ENCODE results near the gene BID.

Gene BID

DNA sequence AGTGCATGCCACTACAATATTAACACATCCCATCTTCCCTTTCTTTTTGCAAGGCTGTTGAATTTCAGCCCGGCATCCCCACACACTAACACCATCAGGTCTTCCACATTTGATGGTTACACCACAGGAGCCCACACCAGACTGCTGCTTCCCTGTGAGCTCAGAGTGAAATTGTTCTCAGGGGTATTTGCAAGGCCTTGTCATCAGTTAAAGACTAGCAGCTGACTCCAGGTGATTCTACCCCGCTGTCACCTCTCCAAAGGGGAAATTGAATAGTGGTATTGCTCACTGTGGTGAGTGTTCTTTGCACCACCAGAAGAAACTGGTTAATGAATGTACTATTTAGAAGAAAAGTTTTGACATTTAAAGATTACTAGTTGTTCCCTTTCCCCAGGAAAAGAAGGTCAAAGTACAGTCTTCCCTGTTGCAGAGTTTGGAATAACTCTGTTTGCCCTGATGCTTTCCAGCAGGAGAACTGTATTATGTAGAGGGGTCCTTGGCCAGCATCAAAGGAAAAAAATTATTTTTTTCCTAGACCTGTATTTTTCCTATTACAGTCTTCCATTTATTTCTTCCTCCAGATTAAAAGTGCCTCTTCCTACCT lies 41.9 kb downstream of the BID start:
- DNase-seq = no peak

DNA sequence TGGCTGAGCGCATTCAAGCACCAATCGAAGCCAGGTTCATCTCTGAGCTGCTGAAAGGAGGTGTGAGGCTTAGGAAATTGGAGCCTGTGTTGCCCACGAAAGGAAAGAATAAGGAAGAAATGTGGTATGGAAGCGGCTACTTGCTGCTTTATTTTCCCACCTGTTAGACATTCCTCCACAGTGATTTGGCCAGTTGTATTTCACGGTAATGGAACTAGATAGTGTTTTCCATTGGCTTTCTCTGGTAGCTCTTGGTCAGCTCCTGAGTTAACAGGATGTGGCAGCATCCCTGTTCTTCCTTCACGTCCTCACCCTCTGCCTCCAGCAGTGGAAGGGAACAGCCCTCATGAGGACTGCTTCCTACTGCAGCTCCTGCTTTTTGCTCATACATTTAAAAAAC lies 44.7 kb downstream of the BID start:
- no peak for DNase-seq

DNA sequence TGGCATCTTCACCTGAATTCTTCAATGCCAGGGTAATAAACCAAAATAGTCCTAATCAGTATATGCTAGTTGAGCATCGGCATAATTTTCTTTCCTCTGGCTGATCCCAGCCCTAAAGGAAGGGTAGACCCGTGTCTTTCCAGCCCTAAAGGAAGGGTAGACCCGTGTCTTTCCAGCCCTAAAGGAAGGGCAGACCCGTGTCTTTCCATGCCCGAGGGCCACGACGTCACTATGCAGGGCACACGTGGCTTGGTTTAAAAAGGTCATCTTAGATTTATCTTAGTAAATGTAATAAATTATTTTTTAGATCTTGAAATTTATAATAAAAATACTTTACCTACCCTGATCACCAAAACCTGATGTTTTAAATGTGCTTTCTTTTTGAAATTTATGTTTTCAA lies 45.5 kb downstream of the BID start:
- no peak for DNase-seq

DNA sequence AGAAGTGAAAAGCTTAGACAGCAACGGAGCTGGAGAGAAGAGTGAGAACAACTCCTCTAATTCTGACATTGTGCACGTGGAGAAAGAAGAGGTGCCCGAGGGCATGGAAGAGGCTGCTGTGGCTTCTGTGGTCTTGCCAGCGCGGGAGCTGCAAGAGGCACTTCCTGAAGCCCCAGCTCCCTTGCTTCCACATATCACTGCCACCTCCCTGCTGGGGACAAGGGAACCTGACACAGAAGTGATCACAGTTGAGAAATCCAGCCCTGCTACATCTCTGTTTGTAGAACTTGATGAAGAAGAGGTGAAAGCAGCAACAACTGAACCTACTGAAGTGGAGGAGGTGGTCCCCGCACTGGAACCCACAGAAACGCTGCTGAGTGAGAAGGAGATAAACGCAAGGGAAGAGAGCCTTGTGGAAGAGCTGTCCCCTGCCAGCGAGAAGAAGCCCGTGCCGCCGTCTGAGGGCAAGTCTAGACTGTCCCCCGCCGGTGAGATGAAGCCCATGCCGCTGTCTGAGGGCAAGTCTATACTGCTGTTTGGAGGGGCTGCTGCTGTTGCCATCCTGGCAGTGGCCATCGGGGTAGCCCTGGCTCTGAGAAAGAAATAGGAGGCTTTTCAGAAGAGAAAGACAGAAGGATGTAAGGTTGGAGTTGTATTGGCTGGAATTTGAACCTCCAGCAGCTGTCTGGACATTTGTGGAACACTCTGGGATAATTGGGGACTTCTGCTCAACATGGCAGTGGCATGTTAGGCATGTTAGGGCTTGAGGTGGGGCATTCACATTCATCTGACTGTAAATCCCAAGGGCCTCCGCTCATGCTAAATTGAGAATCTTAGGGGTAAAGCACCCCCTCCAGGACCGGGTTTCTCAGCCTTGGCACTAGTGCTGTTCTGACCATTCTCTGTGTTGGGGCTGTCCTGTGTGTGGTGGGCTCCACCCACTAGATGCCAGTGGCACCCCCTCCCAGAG lies 47.1 kb downstream of the BID start:
- no peak for DNase-seq

DNA sequence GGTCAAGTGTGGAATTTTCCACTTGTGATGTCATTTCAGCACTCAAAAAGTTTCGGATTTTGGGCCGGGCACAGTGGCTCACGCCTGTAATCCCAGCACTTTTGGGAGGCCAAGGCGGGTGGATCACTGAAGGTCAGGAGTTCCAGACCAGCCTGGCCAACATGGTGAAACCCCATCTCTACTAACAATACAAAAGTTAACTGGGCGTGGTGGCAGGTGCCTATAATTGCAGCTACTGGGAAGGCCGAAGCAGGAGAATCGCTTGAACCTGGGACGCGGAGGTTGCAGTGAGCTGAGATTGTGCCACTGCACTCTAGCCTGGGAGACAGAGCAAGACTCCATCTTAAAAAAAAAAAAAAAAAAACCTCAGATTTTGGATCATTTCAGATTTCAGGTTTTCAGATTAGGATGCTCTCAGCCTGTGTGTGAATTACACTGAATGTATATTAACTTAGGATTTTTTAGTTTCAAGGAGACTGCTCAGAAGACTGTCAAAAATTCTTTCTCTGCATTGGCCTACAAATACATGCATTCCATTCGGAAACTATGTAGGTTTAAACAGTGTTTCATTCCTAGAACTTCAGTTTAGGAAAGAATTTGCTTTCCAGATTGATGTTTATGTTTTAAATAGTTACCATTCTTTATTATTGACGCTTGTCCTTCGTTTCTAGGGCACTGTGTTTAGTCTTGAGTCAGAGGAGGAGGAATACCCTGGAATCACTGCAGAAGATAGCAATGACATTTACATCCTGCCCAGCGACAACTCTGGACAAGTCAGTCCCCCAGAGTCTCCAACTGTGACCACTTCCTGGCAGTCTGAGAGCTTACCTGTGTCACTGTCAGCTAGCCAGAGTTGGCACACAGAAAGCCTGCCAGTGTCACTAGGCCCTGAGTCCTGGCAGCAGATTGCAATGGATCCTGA lies 48.0 kb downstream of the BID start:
- peak in 1 of 2 experiments; percentile 42 for DNase-seq

DNA sequence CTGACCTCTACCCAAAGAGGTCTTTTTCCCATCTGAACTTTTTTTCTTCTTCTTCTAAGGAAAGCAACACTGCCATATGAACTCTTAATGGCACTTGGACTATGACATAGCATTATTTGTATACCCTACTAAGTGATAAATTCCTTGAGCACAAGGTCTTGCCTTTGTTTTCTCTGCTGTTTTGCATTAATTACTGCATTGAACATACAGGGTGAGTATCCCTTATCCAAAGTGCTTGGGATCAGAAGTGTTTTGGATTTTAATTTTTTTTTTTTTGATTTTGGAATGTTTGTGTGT lies 48.8 kb downstream of the BID start:
- DNase-seq = no peak

DNA sequence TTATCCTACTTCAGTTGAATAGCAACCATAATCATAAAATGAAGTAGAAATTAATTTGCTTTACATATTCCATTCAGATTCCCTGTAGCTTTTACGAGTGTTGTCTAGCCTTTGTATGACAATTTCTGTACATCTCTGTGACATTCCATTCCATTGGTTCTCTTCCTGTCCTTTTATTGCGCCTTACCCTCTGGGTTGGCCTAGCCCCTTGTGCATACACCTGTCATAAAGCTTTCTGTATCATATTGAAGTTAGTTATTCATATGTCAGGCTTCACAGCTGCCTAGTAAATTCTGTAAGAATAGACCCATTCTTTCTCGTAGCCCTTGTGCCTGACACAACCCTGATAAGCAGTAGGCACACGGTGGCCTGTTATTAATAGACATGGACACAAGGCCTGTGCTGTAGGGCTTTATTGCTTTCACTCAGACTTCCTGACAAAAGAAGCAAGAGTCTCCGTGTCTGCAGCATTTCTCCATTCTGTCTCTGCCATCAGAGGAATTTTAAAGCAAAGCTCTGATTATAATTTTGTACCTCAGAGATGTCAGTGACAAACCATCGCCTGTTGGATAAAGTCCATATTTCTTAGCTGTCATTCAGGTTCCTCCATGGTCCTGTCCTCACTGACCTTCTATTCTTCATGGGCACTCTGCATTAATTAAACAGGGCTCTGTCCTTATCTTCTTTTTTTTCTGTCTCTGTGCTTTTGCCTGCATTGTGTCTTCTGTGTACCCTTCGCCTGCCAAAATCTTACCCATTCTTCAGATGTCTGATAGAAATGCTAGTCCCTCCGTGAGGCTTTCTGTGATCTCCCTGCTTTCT lies 49.4 kb downstream of the BID start:
- DNase-seq = no peak

DNA sequence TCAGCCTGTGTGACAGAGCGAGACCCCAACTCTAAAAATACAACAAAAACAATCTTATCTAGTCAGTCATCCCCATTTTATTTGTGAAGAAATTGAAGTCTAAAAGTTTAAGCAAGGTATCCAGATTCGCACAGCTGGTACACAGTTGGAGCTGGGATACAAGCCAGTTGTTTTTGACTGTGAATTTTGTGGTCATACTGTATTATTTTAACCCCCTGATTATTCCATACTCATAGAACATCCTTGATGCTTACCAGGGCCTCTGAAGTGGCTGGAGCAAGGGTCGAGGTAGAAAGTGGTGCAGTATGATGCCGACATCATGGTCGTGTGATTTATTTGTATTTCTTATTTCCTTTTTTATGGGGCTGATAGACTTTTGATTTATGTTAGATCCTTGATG lies 50.0 kb downstream of the BID start:
- no peak for DNase-seq

DNA sequence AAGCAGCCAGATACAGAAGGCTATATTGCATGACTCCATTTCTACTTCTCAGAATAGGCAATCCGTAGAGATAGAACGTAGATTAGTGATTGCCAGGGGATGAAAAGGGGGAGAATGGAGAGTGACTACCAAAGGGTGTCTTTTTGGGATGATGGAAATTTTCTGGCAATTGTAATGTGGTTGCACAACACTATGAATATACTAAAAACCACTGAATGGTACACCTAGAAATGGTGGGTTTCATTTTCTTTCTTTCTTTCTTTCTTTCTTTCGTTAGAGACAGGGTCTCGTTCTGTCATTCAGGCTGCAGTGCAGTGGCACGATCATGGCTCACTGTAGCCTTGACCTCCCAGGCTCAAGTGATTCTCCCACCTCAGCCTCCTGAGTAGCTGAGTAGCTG lies 54.4 kb downstream of the BID start:
- DNase-seq = no peak

DNA sequence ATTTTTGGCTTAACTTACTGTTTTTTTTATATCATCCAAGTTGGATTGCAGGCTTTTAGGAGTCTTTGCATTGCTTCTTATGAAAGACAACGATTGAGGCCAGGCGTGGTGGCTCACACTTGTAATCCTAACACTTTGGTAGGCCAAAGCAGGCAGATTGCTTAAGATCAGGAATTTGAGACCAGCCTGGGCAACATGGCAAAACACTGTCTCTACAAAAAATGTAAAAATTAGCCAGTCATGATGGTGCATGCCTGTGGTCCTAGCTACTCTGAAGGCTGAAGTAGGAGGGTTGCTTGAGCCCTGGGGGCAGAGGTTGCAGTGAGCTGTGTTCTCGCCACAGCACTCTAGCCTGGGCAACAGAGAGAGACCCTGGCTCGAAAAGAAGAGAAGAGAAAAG lies 56.6 kb downstream of the BID start:
- DNase-seq = no peak

DNA sequence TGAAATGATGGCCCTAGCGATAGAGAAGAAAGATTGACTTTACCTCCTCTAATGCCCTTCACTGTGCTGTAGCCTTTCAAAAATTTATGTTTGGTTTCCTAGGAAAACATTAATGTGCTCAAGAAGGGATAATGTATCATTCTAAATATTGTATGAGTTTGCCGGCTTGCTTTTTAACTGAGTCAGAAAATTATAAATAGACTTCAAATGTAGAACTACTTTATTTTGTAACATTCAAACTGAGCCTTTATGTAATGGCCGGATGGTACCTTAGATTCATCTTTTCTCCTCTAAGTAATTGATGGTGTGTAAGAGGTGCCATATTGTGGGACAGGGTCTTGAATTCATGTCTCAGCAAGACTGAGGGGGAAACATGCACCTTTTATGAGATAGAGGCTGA lies 57.7 kb downstream of the BID start:
- no peak for DNase-seq

DNA sequence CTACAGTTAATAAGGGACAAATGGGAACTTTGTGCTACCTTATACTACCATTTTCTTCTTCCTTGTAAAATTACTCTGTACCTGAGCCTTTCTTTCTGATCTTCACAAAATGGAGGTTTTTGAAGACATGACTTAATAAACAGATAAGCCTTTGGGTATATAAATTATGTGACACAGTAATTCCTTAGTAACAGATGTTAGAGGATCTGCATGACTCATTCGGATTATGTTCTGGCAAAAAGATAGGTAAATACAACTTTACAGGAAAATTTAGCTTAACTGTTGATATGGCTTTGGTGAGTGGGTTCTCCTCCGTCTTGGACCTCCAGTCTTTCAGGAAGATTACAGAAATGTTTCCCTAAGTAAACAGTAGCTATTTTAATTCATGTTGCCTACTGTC lies 61.8 kb downstream of the BID start:
- no peak for DNase-seq

DNA sequence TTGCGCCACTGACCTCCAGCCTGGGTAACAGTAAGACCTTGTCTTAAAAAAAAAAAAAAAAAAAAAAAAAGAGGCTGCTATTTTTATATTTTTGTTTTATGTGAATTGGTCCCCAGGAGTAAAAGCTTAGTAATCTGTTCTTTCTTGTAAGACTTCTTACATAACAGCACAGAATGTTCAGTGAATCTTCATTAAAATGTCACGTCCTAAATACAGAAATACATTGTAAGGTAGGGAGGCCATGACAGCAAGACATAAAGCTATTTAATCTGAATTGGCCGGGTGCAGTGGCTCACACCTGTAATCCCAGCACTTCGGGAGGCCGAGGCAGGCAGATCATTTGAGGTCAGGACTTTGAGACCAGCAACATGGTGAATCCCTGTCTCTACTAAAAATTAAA lies 64.2 kb downstream of the BID start:
- no peak for DNase-seq

DNA sequence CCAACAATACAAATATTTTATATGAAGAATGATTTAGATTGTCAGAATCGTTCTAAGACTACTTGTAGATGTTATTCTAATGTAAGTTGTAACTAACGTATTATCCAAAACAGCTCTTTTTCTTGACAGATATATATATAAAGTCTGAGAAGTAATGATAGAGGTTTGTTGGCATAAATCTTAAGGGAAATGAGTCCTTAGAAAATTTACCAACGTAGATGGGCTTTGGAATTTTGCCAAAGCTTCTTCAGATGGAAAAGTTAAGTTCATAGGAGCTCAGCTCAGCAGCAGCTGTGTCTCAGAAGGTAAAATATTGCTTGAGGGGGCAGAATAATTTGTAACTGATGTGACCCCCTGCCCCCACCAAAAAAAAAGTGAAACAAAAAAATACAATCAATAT lies 66.7 kb downstream of the BID start:
- DNase-seq = no peak

DNA sequence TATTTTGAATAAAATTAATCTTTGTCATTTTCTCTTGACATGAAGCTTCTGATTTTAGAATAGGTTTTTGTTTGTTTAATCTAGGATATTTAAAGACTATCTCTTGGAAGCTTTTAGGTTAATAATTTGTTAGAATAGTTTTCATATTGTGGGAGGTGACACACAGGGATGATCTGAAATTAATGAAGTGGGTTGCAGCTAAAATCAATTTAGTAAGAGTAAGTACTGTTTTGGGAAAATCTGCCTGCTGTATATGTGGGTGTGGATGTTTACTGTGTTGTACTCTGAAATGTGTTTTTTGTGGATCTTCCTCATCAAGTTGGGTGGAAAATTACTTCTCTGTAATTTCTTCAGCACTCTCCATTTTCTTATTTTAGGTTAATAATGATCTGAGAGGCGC lies 67.3 kb downstream of the BID start:
- no peak for DNase-seq

DNA sequence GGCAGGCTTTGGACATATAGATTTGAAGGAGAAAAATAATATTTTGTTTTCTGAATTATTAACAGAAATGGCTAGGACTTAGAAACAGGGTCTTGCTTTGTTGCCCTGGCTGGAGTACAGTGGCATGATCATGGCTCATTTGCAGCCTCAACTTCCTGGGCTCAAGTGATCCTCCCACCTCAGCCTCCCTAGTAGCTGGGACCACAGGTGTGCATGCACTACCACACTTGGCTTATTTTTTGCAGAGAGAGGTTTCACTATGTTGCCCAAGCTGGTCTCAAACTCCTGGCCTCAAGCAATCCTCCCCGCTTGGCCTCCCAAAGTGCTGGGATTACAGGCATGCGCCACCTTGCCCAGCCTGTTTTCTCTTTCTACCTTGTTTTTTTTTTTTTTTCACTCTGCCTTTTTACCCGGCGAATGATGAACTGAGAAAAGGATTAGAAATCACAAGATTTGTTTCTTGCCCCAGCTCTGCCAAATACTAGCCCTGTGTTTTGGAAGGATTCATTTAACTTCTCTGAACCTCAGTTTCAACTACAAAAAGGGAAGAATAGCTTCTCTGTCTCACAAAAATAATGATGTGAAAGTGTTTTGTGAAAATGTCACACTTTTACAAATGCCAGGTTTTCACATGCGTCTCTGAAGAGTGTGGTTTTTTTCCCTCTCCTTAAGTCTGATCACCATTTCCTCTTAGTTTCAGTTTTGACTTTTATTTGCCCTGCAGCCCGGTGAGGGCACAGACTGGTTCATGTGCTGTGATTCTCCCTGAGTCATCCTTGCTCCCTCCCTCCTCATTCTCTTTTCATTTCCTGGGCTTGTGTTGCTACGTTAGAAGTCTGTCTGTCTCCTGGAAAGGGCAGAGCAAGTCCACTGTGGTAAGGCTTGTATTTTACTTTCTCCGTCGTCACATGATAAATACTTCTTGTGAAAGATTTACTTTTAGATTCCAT lies 68.0 kb downstream of the BID start:
- DNase-seq = no peak

DNA sequence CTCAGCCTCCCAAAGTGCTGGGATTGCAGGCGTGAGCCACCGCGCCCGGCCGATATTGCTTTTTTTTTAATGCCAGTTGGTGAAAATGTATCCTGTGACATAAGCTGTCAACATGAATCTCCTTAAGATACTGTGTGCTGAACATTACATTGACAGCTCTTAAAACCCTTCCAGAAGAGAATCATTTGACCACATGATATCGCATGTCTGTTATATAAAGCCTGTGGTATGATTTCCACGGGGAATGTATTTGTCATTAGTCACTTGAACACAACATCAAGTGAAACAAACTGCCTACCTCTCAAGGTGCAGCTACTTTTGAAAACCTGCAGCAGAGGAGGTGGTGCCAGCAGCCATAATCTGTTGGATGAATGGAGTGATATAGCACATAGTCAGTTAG lies 68.7 kb downstream of the BID start:
- DNase-seq = no peak

DNA sequence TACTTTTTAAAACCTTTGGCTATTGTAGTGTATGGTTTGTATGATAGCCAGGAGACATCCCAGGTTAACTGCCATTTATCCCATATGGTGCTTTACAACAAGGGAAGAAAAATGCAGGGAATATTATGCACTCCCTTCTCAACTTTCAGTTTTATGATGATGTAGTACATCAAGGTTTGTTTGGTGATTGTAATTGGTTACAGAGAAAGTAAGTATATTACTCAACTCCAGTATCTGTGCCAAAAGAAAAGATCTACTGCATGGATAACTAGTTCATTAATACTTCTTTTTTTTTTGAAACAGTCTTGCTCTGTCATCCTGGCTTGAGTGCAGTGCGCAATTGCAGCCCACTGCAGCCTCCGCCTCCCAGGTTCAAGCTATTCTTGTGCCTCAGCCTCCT lies 70.5 kb downstream of the BID start:
- no peak for DNase-seq

DNA sequence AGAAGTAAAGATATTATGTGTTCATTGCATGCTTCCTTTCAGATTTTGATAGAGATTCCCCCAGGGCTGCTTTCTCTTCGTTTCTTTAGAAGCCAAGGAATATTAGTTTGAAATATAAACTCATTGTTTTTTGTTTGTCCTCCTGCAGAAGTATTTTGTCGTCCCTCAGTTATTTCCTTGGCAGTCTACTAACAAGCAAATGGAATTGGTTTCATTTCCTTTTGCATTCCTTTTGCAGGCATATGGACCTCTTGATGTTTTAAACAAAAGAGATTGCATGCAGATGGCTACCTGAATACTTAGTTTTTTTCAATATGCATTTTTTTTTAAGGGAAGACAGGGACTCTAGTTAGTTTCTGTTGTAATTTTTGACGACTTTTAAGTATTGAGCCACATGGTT lies 73.5 kb downstream of the BID start:
- no peak for DNase-seq

DNA sequence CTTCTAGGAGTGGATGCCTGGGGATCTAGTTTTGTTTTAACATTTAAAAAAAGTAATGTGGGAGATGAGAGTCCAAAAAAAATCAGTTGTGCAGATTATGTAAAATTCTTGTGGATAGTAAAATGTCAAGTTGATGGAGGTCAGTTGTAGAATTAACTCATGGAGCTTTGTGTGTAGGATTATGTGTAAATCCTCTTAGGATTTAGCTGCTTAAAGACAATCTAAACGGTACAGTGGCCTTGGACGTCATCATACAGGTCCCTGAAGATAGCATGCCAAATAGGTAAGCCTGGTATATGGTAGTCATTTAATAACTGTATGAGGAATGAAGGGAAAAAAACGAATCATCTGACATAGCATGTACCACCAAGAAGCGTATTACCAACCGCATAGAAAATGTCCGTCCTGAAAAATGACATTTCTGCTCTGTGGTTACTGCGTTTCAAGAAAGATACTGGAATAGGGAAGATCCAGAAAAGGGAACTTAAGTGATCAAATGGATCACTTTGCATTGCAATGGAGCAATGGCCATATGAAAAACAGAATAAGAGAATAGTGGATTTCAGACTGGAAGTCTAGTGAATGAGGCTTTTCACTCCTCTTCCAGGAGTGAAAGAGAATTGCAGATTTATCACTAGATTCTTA lies 74.5 kb downstream of the BID start:
- DNase-seq = no peak

DNA sequence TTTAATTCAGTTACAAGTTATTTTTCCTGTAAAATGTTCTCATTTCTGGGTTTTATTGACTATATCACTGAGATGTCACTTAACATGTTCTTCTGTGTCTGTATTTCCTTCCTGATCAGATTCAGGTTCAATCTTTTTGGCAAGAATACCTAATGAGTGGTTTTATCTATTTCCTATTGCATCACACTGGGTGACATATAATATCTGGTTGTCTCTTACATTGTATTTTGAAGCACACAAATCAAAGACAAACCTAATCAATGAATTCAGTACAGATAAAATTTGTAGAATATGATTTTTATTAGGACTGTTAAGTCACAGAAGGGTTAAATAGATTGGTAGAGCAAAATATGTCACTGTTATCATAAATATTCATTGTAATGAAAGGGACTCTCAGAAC lies 75.3 kb downstream of the BID start:
- no peak for DNase-seq

Data from cerebellar nuclear complex (tissue), 1 donor.